HG03039 (cell line): Measurements from ENCODE around the gene TMEM248.
"Not testable (repeated sequence)": the region's sequence is repeated elsewhere in the genome, so short reads cannot be mapped to it uniquely, and the experiment has no call there.

Source experiments
- ATAC-seq: cut with Tn5 transposase; IDR thresholded peaks from one replicate; pipeline ENCODE4 v1.9.1; 2021; ENCODE audit warnings: mild to moderate bottlenecking, moderate library complexity; ENCODE audit not compliant: unreplicated experiment

The TMEM248 gene

GRCh38 chr7:66908598-66908997, 12.4 kb upstream of the TMEM248 start:
- ATAC-seq: not testable (repeated sequence)

DNA sequence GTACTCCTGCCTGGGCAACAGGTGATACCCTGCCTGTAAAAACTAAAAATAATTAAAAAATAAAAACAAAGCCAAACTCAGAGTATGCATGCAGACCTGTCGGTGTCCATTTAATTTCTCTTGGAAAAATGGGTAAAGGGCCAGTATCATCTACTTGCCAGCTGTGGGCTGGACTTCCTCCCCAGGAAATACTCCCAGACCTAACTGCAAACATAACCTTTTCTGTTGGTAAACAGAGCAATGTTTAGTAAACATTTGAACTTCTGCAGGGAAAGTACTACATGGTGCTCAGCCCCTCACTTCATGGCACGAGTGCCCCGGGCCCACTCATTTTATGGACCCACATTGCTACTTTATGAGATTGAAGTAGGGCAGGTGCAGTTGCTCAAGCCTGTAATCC, 10.2 kb upstream of the TMEM248 start:
- ATAC-seq: no peak

GRCh38 chr7:66911191-66911590, 9.8 kb upstream of the TMEM248 start:
- ATAC-seq: not testable (repeated sequence)

DNA sequence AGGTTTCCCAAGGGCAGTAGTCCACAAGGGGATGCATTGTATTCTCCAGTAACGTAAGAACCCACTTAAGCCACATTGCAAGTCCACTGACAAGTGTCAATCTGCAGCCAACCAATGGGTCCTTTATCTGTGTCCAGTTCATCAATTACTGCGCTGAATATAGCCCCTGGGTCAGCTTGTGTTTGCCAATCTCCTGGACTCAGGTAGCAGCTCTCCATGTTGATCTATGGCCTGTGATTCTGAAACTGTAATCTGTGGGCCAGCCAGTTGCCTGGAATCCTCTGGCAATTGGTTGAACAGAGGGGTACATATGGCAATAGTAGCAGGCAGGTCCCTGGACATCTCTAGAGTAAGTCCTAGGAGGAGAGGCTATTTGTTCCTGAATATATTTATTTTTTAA, 8.8 kb upstream of the TMEM248 start:
- ATAC-seq: no peak

DNA sequence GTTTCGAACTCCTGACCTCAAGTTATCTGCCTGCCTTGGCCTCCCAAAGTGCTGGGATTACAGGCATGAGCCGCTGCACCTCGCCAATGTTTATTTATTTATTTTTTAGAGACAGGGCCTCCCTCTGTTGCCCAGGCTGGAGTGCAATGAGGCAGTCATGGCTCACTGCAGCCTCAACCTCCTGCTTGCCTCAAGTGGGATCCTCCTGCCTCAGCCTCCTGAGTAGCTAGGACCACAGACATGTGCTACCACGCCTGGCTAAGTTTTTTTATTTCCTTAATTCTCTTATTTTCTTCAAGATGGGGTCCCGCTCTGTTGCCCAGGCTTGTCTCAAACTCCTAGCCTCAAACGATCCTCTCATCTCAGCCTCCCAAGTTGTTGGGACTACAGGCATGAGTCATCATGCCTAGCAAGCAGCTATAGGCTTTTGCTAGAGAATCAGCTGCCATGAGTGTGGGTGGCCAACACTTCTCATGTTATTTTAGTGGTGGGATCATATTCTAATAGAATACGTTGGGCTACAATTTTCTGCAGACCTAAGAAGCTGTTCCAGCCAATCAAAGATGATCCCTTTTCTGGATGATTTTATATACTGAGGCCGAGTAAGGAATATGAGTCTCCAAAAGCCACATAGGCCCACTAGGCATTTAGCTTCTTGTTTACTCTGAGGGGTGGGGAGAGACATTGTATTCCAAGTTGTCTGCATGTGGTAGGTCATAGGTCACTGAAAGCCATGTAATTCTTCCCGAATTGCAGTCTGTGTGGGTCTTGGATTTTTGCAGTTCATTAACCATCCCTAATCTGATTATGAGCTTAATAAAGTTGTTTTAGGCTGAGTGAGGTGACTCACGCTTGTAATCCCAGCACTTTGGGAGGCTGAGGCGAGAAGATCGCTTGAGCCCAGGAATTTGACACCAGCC, 7.6 kb upstream of the TMEM248 start:
- no peak for ATAC-seq

- ATAC-seq: not testable (repeated sequence)
Observed at GRCh38 chr7:66917904-66918303, 3.1 kb upstream of the TMEM248 start.

GRCh38 chr7:66919304-66919703, 1.7 kb upstream of the TMEM248 start:
- no peak for ATAC-seq

- ATAC-seq: no peak
Observed at GRCh38 chr7:66919704-66920103, 1.3 kb upstream of the TMEM248 start.

GRCh38 chr7:66920256-66920655, 769 bp upstream of the TMEM248 start:
- ATAC-seq: no peak

DNA sequence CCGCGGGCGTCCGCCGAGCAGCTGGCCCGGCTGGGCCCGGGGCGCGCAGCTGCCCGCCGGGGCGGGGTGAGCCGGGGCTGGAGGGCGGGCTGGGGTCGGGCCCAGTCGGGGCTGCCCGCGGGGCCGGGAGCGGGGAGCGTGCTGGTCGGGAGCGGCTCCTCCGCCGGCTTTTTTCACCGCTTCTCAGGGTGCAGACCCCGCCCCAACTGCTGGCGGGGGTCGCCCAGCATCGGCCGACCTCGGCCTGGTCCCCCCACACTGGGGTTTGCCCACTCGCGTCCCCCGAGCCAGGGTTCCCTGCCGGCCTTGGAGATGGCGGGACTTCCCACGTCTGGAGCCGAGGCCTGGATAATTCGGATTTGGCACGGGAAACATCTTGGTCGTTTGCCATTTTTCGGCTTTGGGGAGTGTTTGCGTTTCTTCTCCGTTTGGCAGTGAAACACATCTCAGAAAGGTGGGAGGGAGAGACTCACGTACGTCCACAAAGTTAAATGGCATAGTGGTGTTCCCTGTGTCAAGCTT, 432 bp downstream of the TMEM248 start:
- ATAC-seq: peak; percentile 13

DNA sequence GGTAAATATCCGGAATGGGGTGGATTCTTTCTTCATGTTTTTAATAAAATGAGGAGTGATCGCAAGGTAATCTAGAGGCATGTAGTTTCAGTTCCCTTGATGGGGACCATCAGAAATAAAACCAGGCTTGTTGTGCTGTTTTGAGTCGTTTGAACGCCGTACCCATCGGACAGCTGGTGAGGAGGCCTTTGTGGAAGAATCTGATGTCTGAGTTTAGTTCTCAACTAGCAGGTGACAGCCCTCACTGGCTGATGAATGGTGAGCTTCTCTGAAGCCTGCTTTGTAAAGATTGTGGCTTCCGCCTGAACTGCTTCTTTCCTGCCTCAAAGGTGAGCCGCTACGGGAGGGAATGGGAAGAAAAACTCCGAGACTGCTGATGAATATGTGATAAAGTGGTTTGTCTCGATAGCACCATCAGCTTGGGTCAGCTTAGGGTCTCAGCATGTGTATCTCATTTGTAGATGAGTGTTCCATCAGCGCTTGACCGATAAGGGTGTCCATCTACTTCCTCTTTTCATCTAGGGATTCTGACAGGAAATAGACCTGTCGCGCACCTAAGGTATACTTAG, 977 bp downstream of the TMEM248 start:
- peak; percentile 12 for ATAC-seq

GRCh38 chr7:66925255-66925654, 4.2 kb downstream of the TMEM248 start:
- no peak for ATAC-seq

DNA sequence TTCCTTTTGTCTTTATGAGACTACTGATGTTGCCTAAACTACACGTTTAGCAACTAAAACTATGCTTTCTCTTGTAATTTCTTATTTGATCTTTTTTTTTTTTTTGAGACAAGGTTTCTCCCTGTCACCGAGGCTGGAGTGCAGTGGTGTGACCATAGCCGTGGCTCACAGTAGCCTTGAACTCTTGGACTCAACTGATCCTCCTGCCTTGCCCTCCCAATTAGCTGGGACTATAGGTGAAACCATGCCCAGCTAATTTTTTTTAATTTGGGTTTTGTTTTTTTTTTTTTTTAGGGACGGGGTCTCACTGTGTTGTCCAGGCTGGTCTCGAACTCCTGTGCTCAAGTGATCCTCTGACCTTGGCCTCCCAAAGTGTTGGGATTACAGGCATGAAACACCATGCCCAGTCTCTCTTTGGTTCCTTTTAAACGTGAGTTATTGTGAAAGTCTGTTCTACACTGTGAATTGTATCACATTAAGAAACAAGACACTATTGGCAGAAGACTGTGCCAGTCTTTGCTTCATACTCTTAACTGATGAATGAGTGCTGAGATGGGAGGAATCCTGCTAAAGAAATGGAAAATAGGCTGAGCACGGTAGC, 6.4 kb downstream of the TMEM248 start:
- ATAC-seq: no peak

GRCh38 chr7:66928388-66928787, 7.4 kb downstream of the TMEM248 start:
- ATAC-seq: no peak

GRCh38 chr7:66929165-66929564, 8.1 kb downstream of the TMEM248 start:
- ATAC-seq: no peak

DNA sequence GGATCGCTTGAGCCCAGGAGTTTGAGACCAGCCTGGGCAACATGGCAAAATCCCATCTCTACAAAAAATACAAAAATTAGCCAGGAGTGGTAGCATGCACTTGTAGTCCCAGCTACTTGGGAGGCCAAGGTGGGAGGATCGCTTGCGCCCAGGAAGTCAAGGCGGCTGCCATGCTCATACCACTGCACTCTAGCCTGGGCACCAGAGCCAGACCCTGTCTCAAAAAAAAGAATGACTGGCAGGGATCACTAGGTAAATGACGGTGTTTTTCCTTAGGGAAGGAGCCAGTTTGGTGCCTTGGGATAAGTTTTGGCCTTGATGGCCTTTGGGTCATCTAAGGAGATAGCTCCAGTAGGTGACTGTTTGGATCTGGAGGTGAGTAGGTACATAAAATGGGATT, 8.9 kb downstream of the TMEM248 start:
- no peak for ATAC-seq

DNA sequence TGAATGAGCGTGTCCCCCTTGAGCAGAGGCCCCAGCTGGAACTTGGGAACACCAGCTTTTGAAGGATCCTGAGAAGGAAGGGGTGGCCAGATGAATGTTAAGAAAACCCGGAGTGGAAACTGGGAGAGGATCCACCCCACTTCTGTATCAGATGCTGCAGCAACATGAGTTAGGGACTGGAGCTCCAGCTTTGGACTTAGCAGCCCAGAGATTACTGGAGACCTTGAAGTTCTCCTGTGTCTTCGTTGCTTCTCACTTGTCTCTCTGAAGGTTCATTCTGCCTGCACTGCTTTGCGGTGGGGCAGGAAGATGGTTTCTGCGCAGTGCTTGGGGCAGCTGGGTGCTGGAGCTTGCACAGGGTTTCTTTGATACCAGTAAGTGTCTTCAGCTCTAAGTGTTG, 9.3 kb downstream of the TMEM248 start:
- no peak for ATAC-seq

GRCh38 chr7:66933469-66933868, 12.4 kb downstream of the TMEM248 start:
- no peak for ATAC-seq

- no peak for ATAC-seq
Observed at GRCh38 chr7:66937940-66938339, 16.9 kb downstream of the TMEM248 start.

DNA sequence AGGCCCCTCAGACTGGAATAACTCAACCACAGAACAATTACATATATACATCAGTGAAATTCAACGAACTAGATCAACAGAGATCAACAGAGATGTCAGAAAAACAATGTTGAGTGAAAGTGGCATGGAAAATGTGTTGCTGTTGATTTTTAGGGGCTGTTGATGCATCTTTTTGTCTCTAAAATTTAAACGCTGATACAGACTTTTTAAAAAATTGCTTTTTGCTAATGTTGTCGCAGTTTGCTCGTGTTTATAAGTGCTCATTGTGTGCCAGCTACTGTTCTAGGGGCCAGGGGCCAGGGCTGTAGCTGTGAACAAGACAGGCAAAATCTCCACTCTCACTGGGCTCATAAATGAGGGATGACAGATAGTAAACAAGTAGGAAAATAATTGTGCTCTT, 18.3 kb downstream of the TMEM248 start:
- no peak for ATAC-seq

DNA sequence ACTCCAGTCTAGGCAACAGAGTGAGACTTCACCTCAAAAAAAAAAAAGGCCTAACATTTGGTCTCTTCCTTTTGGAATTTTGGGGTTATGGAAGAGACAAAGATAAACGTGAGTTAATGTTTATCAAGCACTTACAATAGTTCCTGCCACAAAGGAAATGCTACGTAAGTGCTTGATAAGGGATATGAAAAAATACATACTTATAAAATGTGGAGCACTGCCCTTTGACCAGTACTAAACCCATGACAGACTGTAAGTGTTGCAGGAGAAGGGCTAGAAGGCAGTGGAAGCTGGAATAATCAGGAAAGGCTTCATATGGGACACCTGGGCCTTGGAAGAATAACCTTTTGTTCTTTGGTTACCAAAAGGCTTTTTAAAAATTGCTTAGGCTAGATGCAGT, 25.5 kb downstream of the TMEM248 start:
- ATAC-seq: no peak
